ENCODE measurements around the gene IL1F10. TPM values are rescaled to one million over a fixed set of nuclear protein-coding genes. Genes with fewer than 3 reads are reported as not detected.

Gene IL1F10
- total and polyA plus RNA-seq, 7 donors: not detected

GRCh38 chr2:113118263-113118657, 50.5 kb downstream of the IL1F10 start:
- Histone ChIP-seq H3K36me3 (no peaks in the 10 kb centered on the region), H3K27me3 (no peaks in the 10 kb centered on the region), H3K27ac (no peak overlapping the region), H3K4me3 (no peak overlapping the region), H3K9me3 (no peaks in the 10 kb centered on the region), H3K4me1 (no peaks in the 10 kb centered on the region)
- no peak for TF ChIP-seq POLR2AphosphoS5 (IDR thresholded peaks at IDR 0.05)
- TF ChIP-seq CTCF (IDR thresholded peaks at IDR 0.05): no peak
- no peak for TF ChIP-seq POLR2A (IDR thresholded peaks at IDR 0.05)
- no peak for TF ChIP-seq EP300 (IDR thresholded peaks at IDR 0.05)
- 50 to 88% methylated on average over 2 of the region's 2 CpGs for WGBS, 2 donors
- no peak for DNase-seq
- intact Hi-C loops (cut with DNase I): no loop called here

DNA sequence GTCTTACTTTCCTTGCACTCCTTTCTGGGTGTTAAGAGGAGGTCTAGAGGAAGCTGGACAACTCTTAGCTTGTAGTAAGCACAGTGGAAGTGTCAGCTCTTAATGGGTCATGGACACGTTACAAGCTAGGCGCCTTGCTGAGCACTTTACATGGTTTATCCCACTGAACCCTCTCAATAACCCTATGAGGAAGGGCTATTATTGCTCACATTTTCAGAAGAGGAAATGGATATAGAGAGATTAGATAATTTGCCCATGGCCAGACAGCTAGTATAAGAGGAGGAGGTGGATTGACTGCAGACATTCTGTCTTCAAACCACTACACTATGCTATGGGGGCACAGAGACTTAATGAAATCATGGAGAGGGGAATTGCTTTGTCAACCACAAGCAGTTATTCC, 51.3 kb downstream of the IL1F10 start:
- no peaks in the 10 kb centered on the region for H3K9me3 ChIP-seq
- DNase-seq: no peak
- H3K4me3 ChIP-seq: no peak overlapping the region
- no peaks in the 10 kb centered on the region for H3K4me1 ChIP-seq
- H3K36me3 ChIP-seq: no peaks in the 10 kb centered on the region
- no peak overlapping the region for H3K27ac ChIP-seq
- intact Hi-C loops (cut with DNase I): no loop called here
- 94 to 95% methylated on average over 2 of the region's 2 CpGs for WGBS, 2 donors
- TF ChIP-seq CTCF (IDR thresholded peaks at IDR 0.05) (no peak), EP300 (IDR thresholded peaks at IDR 0.05) (no peak), POLR2A (IDR thresholded peaks at IDR 0.05) (no peak), POLR2AphosphoS5 (IDR thresholded peaks at IDR 0.05) (no peak)
- no peaks in the 10 kb centered on the region for H3K27me3 ChIP-seq

DNA sequence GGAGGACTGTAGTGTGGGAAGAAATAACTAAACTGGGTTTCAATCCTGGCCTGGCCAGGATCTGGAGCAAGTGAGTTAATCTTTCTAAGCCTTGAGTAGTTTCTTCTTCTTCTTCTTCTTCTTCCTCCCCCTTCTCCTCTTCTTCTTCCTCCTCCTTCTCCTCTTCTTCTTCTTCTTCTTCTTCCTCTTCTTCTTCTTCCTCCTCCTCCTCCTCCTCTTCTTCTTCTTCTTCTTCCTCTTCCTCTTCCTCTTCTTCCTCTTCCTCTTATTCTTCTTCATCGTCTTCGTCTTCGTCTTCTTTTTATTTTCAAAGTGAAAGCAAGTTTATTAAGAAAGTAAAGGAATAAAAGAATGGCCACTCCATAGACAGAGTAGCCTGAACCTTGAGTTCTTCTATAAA, 53.1 kb downstream of the IL1F10 start:
- intact Hi-C loops (cut with DNase I): no loop called here
- no peaks in the 10 kb centered on the region for H3K36me3 ChIP-seq
- no peaks in the 10 kb centered on the region for H3K27me3 ChIP-seq
- H3K4me3 ChIP-seq: no peak overlapping the region
- no peak for TF ChIP-seq POLR2AphosphoS5 (IDR thresholded peaks at IDR 0.05)
- no peak for TF ChIP-seq POLR2A (IDR thresholded peaks at IDR 0.05)
- TF ChIP-seq EP300 (IDR thresholded peaks at IDR 0.05): no peak
- no peak for TF ChIP-seq CTCF (IDR thresholded peaks at IDR 0.05)
- no peaks in the 10 kb centered on the region for H3K9me3 ChIP-seq
- no peak overlapping the region for H3K27ac ChIP-seq
- WGBS, 2 donors: 57 to 89% methylated on average over 3 of the region's 3 CpGs
- H3K4me1 ChIP-seq: no peaks in the 10 kb centered on the region
- no peak for DNase-seq

- intact Hi-C loops (cut with DNase I): no loop called here
- no peak for DNase-seq
- WGBS, 2 donors: 56 to 80% methylated on average over 4 of the region's 4 CpGs
- Histone ChIP-seq H3K4me3 (no peak overlapping the region), H3K27ac (no peak overlapping the region), H3K36me3 (no peaks in the 10 kb centered on the region), H3K4me1 (no peaks in the 10 kb centered on the region), H3K9me3 (no peaks in the 10 kb centered on the region), H3K27me3 (no peaks in the 10 kb centered on the region)
- TF ChIP-seq POLR2AphosphoS5 (IDR thresholded peaks at IDR 0.05): no peak
- no peak for TF ChIP-seq EP300 (IDR thresholded peaks at IDR 0.05)
- TF ChIP-seq POLR2A (IDR thresholded peaks at IDR 0.05): no peak
- no peak for TF ChIP-seq CTCF (IDR thresholded peaks at IDR 0.05)
These were observed 54.6 kb downstream of the IL1F10 start for GRCh38 chr2:113122364-113122763.

DNA sequence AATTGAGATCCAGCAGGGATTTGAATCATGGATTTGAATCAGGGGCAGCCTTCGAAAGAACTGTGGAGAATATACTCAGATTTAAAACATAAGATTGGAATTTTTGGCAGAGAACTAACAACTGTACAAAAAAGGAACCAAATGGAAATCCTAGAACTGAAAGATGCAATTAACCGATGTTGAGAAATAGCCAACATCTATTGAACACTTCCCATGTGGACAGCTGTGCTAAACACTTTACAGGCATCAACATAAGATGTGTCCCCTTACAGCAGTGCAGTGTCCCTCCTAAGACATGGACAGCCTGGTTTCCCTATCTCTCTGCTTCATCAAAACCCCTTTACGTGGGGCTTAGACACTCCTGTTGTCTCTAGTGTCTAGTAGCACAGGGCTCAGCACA, 56.0 kb downstream of the IL1F10 start:
- intact Hi-C loops (cut with DNase I): no loop called here
- Histone ChIP-seq H3K36me3 (no peaks in the 10 kb centered on the region), H3K9me3 (no peaks in the 10 kb centered on the region), H3K27me3 (no peaks in the 10 kb centered on the region), H3K4me3 (no peak overlapping the region), H3K27ac (peak overlapping the region in 1 of 4 donors; percentile 18), H3K4me1 (no peaks in the 10 kb centered on the region)
- no peak for DNase-seq
- 72 to 86% methylated on average over 3 of the region's 3 CpGs for WGBS, 2 donors
- TF ChIP-seq CTCF (IDR thresholded peaks at IDR 0.05) (no peak), POLR2A (IDR thresholded peaks at IDR 0.05) (no peak), POLR2AphosphoS5 (IDR thresholded peaks at IDR 0.05) (no peak), EP300 (IDR thresholded peaks at IDR 0.05) (no peak)
